Activated naive CD4-positive, alpha-beta T cell treated with anti-CD3 and anti-CD28 coated beads, Interleukin-2, amount 50 U/mL, for 24 hours (primary cell): Measurements from ENCODE around the gene EOLA1.
"Not testable (repeated sequence)": the region's sequence is repeated elsewhere in the genome, so short reads cannot be mapped to it uniquely, and the experiment has no call there.

Source experiments
- H3K27ac Mint-ChIP-seq: one replicate; pipeline ENCODE4 v1.8.0; 2021; ENCODE audit warnings: mild to moderate bottlenecking, mixed read lengths
- H3K27me3 Mint-ChIP-seq: one replicate; pipeline ENCODE4 v1.8.0; 2021; ENCODE audit warnings: mixed read lengths
- H3K36me3 Mint-ChIP-seq: one replicate; pipeline ENCODE4 v1.8.0; 2021; ENCODE audit warnings: mixed read lengths
- H3K4me1 Mint-ChIP-seq: one replicate; pipeline ENCODE4 v1.8.0; 2021; ENCODE audit warnings: mixed read lengths
- H3K4me3 Mint-ChIP-seq: one replicate; pipeline ENCODE4 v1.8.0; 2021; ENCODE audit warnings: mild to moderate bottlenecking, mixed read lengths
- H3K9me3 Mint-ChIP-seq: one replicate; pipeline ENCODE4 v1.8.0; 2021; ENCODE audit warnings: mixed read lengths

EOLA1 gene

GRCh38 chrX:149527705-149528104 is 13.1 kb upstream of the EOLA1 start:
- Mint-ChIP-seq H3K27me3 (no peaks in the 10 kb centered on the region), H3K9me3 (no peaks in the 10 kb centered on the region), H3K4me1 (peaks cover 18% of the 10 kb centered on the region), H3K36me3 (peaks cover 1% of the 10 kb centered on the region), H3K4me3 (no peak overlapping the region), H3K27ac (no peak overlapping the region)

DNA sequence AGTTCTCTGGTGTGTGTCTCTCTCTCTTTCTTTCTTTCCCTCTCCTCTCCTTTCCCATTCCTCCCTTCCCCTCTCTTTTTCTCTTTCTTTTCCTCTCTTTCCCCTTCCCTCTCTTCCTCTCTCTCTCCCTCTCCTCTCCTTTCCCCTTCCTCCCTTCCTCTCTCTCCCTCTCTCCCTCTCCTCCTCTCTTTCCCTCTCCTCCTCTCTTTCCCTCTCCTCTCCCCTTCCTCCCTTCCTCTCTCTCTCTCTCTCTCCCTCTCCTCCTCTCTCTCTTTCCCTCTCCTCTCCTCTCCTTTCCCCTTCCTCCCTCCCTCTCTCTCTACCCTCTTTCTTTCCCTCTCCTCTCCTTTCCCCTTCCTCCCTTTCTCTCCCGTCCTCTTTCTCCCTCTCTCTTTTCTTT is 12.4 kb upstream of the EOLA1 start:
- Mint-ChIP-seq H3K4me1 (peaks cover 17% of the 10 kb centered on the region), H3K27me3 (no peaks in the 10 kb centered on the region), H3K27ac (no peak overlapping the region), H3K4me3 (no peak overlapping the region), H3K9me3 (no peaks in the 10 kb centered on the region), H3K36me3 (peaks cover 1% of the 10 kb centered on the region)

- Mint-ChIP-seq H3K9me3 (no peaks in the 10 kb centered on the region), H3K4me1 (peaks cover 17% of the 10 kb centered on the region), H3K4me3 (no peak overlapping the region), H3K36me3 (peaks cover 3% of the 10 kb centered on the region), H3K27ac (peak overlapping the region; percentile 93), H3K27me3 (no peaks in the 10 kb centered on the region)
Observed at GRCh38 chrX:149531599-149531998, 9.2 kb upstream of the EOLA1 start.

- not testable (repeated sequence) for H3K27me3 Mint-ChIP-seq
Observed at GRCh38 chrX:149532868-149533267, 7.9 kb upstream of the EOLA1 start.

GRCh38 chrX:149533999-149534398 is 6.8 kb upstream of the EOLA1 start:
- H3K9me3 Mint-ChIP-seq, H3K27ac Mint-ChIP-seq, H3K4me3 Mint-ChIP-seq, H3K27me3 Mint-ChIP-seq, H3K36me3 Mint-ChIP-seq: not testable (repeated sequence)
- H3K4me1 Mint-ChIP-seq = peaks cover 11% of the 10 kb centered on the region

More at GRCh38 chrX:149532868-149533267, 7.9 kb upstream of the EOLA1 start:
- H3K36me3 Mint-ChIP-seq, H3K9me3 Mint-ChIP-seq, H3K4me3 Mint-ChIP-seq: not testable (repeated sequence)
- H3K4me1 Mint-ChIP-seq = peaks cover 12% of the 10 kb centered on the region
- H3K27ac Mint-ChIP-seq = peak overlapping the region; percentile 41

- H3K9me3 Mint-ChIP-seq, H3K27me3 Mint-ChIP-seq, H3K4me3 Mint-ChIP-seq, H3K36me3 Mint-ChIP-seq: not testable (repeated sequence)
- Mint-ChIP-seq H3K4me1 (peaks cover 11% of the 10 kb centered on the region), H3K27ac (peak overlapping the region; percentile 87)
Observed at GRCh38 chrX:149534926-149535602, 5.7 kb upstream of the EOLA1 start.

- H3K4me1 Mint-ChIP-seq, H3K27ac Mint-ChIP-seq, H3K4me3 Mint-ChIP-seq, H3K36me3 Mint-ChIP-seq, H3K27me3 Mint-ChIP-seq, H3K9me3 Mint-ChIP-seq: not testable (repeated sequence)
Observed at GRCh38 chrX:149537474-149537873, 3.3 kb upstream of the EOLA1 start.

DNA sequence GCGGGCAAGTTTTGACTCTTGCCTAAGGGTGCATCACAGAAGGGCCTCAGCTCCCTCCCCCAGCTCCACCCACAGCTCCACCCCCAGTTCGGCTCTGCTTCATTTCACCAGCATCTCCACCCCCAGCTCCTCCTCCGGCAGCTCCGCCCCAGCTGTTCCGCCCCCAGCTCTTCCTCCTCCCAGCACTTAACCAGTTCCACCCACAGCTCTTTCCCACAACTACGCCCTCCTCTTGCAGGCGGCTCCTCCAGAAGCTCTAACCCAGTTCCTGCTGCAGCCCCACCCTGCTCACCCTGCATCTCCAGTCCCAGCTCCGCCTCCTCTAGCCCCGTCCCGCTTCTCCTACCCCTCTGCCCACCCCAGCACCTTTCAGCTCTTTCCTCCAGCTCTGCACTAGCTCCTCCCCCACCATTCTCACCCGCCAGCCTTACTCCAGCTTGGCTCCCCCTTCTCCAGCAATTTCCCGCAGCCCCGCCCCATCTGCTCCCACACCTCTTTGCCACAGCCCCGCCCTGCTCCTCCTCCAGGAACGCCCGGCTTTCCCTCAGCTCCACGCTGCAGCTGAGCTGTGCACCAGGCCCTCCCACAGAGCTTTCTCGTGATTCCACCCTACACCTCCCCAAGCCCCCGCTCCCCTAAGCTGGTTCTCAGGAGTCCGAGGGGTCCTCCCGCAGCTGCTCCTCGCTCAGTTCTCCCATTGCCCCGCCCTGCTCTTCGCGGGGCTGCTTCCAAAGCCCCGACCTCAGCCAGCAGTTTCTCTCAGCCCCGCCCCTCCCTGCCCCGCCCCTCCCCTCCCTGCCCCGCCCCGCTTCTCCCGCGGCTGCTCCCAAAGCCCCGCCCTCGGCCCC is 1.3 kb upstream of the EOLA1 start:
- H3K9me3 Mint-ChIP-seq = no peaks in the 10 kb centered on the region
- peaks cover 1% of the 10 kb centered on the region for H3K36me3 Mint-ChIP-seq
- H3K27ac Mint-ChIP-seq = peak overlapping the region; percentile 35
- peak overlapping the region; percentile 81 for H3K4me3 Mint-ChIP-seq
- H3K4me1 Mint-ChIP-seq = no peaks in the 10 kb centered on the region
- H3K27me3 Mint-ChIP-seq = no peaks in the 10 kb centered on the region

DNA sequence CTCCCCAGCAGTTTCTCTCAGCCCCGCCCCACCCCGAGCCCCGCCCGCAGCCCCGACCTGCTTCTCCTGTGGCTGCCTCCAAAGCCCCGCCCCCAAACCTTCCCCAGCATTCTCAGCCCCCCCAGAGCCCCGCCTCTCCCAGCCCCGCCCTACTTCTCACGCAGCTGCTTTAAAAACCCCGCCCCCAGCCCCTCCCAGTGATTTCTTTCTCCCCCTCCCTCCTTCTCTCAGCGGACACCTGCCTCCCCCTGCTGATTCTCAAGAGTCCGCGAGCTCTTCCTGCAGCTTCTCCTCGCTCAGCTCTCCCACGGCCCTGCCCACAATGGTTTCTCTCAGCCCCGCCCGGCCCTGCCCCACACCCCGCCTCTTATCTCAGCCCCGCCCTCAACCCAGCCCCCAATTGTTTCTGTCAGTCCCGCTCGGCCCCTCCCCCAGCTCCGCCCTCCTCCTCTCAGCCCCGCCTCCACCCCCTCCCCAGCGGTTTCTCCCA is 636 bp upstream of the EOLA1 start:
- Mint-ChIP-seq H3K4me1 (no peaks in the 10 kb centered on the region), H3K36me3 (no peaks in the 10 kb centered on the region), H3K27ac (peak overlapping the region; percentile 96), H3K4me3 (peak overlapping the region; percentile 85), H3K27me3 (no peaks in the 10 kb centered on the region), H3K9me3 (no peaks in the 10 kb centered on the region)

- Mint-ChIP-seq H3K4me3 (peak overlapping the region; percentile 85), H3K27ac (peak overlapping the region; percentile 85), H3K9me3 (no peaks in the 10 kb centered on the region), H3K36me3 (no peaks in the 10 kb centered on the region), H3K27me3 (no peaks in the 10 kb centered on the region), H3K4me1 (no peaks in the 10 kb centered on the region)
Observed at GRCh38 chrX:149541521-149542047, 772 bp downstream of the EOLA1 start.

DNA sequence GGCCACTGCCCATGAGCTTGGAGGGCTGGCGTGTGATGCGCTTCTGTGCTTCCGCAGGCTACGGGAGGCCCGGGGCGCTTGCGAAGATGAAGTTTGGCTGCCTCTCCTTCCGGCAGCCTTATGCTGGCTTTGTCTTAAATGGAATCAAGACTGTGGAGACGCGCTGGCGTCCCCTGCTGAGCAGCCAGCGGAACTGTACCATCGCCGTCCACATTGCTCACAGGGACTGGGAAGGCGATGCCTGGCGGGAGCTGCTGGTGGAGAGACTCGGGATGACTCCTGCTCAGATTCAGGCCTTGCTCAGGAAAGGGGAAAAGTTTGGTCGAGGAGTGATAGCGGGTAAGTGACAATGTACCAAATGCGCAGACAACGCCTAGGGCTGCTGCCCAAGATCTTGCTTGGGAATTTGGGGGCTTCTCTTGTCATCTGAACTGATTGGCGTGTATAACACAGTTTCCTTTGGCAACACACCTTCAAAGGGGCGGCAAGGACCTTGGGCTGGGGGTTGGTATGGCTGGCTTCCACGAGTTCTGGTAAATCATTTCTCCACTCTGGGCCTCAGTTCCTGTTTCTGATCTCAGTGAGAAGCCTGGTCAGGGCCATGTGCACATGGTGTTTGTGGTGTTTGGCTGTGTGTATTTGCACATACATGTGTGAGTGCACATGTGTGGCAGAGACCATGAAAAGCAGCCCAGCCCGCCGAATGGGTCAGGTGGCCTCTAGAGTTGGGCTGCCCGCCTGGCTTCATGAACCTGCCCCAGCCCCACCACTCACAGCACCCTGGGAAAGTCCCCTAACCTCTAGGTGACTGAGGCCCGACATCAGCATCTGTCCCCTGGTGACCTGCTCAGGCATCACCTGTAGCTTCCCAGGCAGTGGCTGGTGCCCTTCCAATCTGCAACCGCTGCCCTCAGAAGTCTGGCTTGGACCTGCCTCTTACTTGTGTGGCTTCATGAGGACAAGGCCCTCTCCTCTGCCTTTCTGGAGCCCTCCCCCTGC is 5.0 kb downstream of the EOLA1 start:
- H3K27me3 Mint-ChIP-seq, H3K4me3 Mint-ChIP-seq, H3K36me3 Mint-ChIP-seq, H3K27ac Mint-ChIP-seq, H3K4me1 Mint-ChIP-seq, H3K9me3 Mint-ChIP-seq: not testable (repeated sequence)

DNA sequence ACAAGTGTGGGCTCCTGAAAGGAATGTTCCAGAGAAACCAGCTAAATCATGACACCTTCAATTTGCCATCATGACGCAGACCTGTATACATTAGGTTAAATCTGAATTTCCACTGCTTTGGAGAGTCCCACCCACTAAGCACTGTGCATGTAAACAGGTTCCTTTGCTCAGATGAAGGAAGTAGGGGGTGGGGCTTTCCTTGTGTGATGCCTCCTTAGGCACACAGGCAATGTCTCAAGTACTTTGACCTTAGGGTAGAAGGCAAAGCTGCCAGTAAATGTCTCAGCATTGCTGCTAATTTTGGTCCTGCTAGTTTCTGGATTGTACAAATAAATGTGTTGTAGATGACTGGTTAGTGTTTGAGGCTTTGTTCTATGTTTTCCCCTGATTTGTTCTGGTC is 6.2 kb downstream of the EOLA1 start:
- not testable (repeated sequence) for H3K36me3 Mint-ChIP-seq, H3K9me3 Mint-ChIP-seq, H3K4me3 Mint-ChIP-seq, H3K27me3 Mint-ChIP-seq, H3K4me1 Mint-ChIP-seq, H3K27ac Mint-ChIP-seq

GRCh38 chrX:149547782-149548181 is 7.0 kb downstream of the EOLA1 start:
- not testable (repeated sequence) for H3K27me3 Mint-ChIP-seq, H3K4me3 Mint-ChIP-seq, H3K27ac Mint-ChIP-seq, H3K4me1 Mint-ChIP-seq, H3K36me3 Mint-ChIP-seq, H3K9me3 Mint-ChIP-seq

GRCh38 chrX:149549701-149550100 is 8.9 kb downstream of the EOLA1 start, which contains the start of gene HSFX3:
TSS of gene HSFX3 (minus strand) at chrX:149549924. CDS start at chrX:149549852, 72 bp downstream.
- not testable (repeated sequence) for H3K4me3 Mint-ChIP-seq

DNA sequence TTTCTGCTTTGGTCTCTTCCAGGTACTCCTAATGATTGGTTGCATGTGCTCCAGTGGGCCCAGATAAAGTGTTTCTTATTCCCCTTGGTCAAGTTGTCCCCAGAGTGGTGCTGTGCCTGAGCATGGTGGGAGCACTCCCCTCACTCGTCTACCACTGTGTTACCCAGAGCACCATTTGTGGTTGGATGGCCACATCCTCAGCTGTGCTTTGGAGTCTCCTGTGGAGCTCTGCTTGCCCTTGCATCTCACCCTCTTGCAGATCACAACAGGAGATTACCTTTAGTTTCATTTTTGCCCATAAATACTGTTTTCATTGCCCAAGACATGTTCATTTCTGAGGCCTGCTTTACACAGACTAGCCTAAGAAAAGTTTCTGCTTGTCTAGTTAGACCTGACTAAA is 9.6 kb downstream of the EOLA1 start:
- not testable (repeated sequence) for H3K9me3 Mint-ChIP-seq, H3K27me3 Mint-ChIP-seq, H3K4me1 Mint-ChIP-seq, H3K36me3 Mint-ChIP-seq, H3K27ac Mint-ChIP-seq, H3K4me3 Mint-ChIP-seq

More at GRCh38 chrX:149549701-149550100, 8.9 kb downstream of the EOLA1 start, which contains the start of gene HSFX3:
- not testable (repeated sequence) for H3K27ac Mint-ChIP-seq, H3K4me1 Mint-ChIP-seq, H3K27me3 Mint-ChIP-seq, H3K36me3 Mint-ChIP-seq, H3K9me3 Mint-ChIP-seq
